HepG2 (cell line): Measurements from ENCODE around the gene TBC1D24. TPM values are rescaled to one million over a fixed set of nuclear protein-coding genes. Genes with fewer than 3 reads are reported as not detected.
A peak's percentile ranks its signal among the peaks of the same experiment; 100 is the strongest.

Experiments
- AKNA ChIP-seq: sonication (generic); formaldehyde crosslinking; IDR thresholded peaks from 2 replicates; pipeline ENCODE4 v1.4.0; 2020; ENCODE audit warnings: missing genetic modification reagents, borderline replicate concordance
- ARHGAP35 ChIP-seq: sonication (generic); formaldehyde crosslinking; IDR thresholded peaks from 2 replicates; pipeline ENCODE4 v1.9.0; 2022; ENCODE audit warnings: mild to moderate bottlenecking, inconsistent platforms, moderate library complexity, missing genetic modification reagents, borderline replicate concordance
- ARID3A ChIP-seq: IDR thresholded peaks from 2 replicates; pipeline ENCODE4 v1.6.1; 2012; ENCODE audit warnings: low read depth, low read length, improper control_type of control experiment
- GABPA ChIP-seq, 2 experiments: IDR thresholded peaks; 2 replicates each; pipeline ENCODE4 v1.6.1; 2011 to 2016; ENCODE audit warnings: low read depth in 2 of 2, low read length in 1 of 2, missing biosample characterization in 1 of 2, missing genetic modification characterization in 1 of 2
- GABPB1 ChIP-seq: IDR thresholded peaks from 2 replicates; pipeline ENCODE4 v1.6.1; 2016; ENCODE audit warnings: mild to moderate bottlenecking, missing genetic modification reagents, moderate library complexity, missing compliant biosample characterization
- HNF4G ChIP-seq, 2 experiments: sonication (generic) in 1 of 2; formaldehyde crosslinking in 1 of 2; IDR thresholded peaks; 2 replicates each; pipeline versions ENCODE4 v1.4.0 to v1.6.1; 2011 to 2020; ENCODE audit warnings: borderline replicate concordance in 2 of 2, low read depth in 2 of 2, mild to moderate bottlenecking in 2 of 2, low read length in 1 of 2, missing genetic modification reagents in 1 of 2, moderate library complexity in 1 of 2
- SOX13 ChIP-seq, 3 experiments: fragments of 450-650 bp in 1 of 3; sonication (generic) in 1 of 3; formaldehyde crosslinking in 1 of 3; IDR thresholded peaks in 2 of 3; conservative IDR thresholded peaks in 1 of 3; 2 replicates each; pipeline versions ENCODE4 v1.5.0 to v1.6.1; 2016 to 2020; ENCODE audit warnings: antibody characterized with exemption in 1 of 3, mild to moderate bottlenecking in 1 of 3, missing compliant biosample characterization in 1 of 3, missing genetic modification reagents in 1 of 3, moderate library complexity in 1 of 3
- U2AF1 ChIP-seq: fragments of 200-400 bp; formaldehyde crosslinking; optimal IDR thresholded peaks from 2 replicates; pipeline ENCODE3; 2017; ENCODE audit warnings: mild to moderate bottlenecking, low read depth, low read length
- ZNF256 ChIP-seq: sonication (generic); formaldehyde crosslinking; conservative IDR thresholded peaks from 2 replicates; pipeline ENCODE4 v1.4.0; 2020; ENCODE audit warnings: missing genetic modification reagents
- ZNF510 ChIP-seq: sonication (generic); formaldehyde crosslinking; IDR thresholded peaks from 2 replicates; pipeline ENCODE4 v1.4.0; 2020; ENCODE audit warnings: low read depth, mild to moderate bottlenecking, missing genetic modification reagents
- ZNF563 ChIP-seq: sonication (generic); formaldehyde crosslinking; IDR thresholded peaks from 2 replicates; pipeline ENCODE4 v1.8.0; 2022; ENCODE audit warnings: mild to moderate bottlenecking, moderate library complexity, missing genetic modification reagents
- ZSCAN5A ChIP-seq: sonication (generic); formaldehyde crosslinking; IDR thresholded peaks from 2 replicates; pipeline ENCODE4 v1.8.0; 2022; ENCODE audit warnings: mild to moderate bottlenecking, missing genetic modification reagents, borderline replicate concordance
- polyA plus RNA-seq, 8 experiments: library from polyadenylated mRNA; depleted of rRNA in 3 of 8; stranded (reverse) in 7 of 8; unstranded in 1 of 8; fragments of >200 nt; fragmentation: Illumina TruSeq in 4 of 8; extraction: Trizol in 4 of 8; gene quantifications; 2 replicates each; pipeline versions ENCODE4 v1.2.1 to v1.2.3, GENCODE V29; 2011 to 2016; ENCODE audit warnings: low read depth in 4 of 8, missing spikeins in 1 of 8, mixed read lengths in 1 of 8; ENCODE audit not compliant: insufficient read depth in 1 of 8
- total RNA-seq, 5 experiments: library from RNA; depleted of rRNA; stranded (reverse); fragments of >200 nt; fragmentation: Illumina TruSeq; extraction: Trizol; gene quantifications; 2 replicates each; pipeline ENCODE4 v1.2.3, GENCODE V29; 2016; ENCODE audit warnings: low read depth in 1 of 5

The TBC1D24 gene
- total and polyA plus RNA-seq, 2 of the 13 experiments (the other 11 are each of a cell fraction or from before 2014, with no cell fraction given), result 7.7 to 13.7 TPM

GRCh38 chr16:2531696-2532493 is 57.0 kb downstream of the TBC1D24 start (continued):
- TF ChIP-seq U2AF1 (no peak), GABPB1 (peak; percentile 79; the same call in 1 of the 2 replicates), ZNF563 (CRISPR knock-in tag) (peak; percentile 34; the same call in 1 of the 2 replicates), AKNA (CRISPR knock-in tag) (no peak), ARHGAP35 (no peak), GABPA (IDR thresholded peaks at IDR 0.05; ENCODE audit: low read depth, low read length) (no peak), GABPA (CRISPR knock-in tag; IDR thresholded peaks at IDR 0.05; ENCODE audit: low read depth) (no peak), HNF4G (IDR thresholded peaks at IDR 0.05; ENCODE audit: borderline replicate concordance, low read depth, low read length) (no peak), HNF4G (CRISPR knock-in tag; IDR thresholded peaks at IDR 0.05; ENCODE audit: borderline replicate concordance, low read depth) (0 out of 2 replicates have a peak, but pooled peaks have one; percentile 23), ZSCAN5A (CRISPR knock-in tag) (no peak), ZNF256 (no peak), SOX13 (IDR thresholded peaks at IDR 0.05) (peak; percentile 10; the same call in 1 of the 2 replicates), SOX13 (CRISPR knock-in tag; conservative IDR thresholded peaks at IDR 0.05 in 1 of 2, IDR thresholded peaks at IDR 0.05 in 1 of 2) (peak in 1 of 2 experiments; percentile 35; a peak in 1 of 4 replicates), ARID3A (no peak), ZNF510 (peak; percentile 81; the same call in 1 of the 2 replicates)
